Brain pericyte (primary cell): Measurements from ENCODE around the gene C10orf95.

Experiments
- DNase-seq: peaks from one replicate; pipeline ENCODE4 v3.0.0-alpha.2; 2012; ENCODE audit warnings: low read depth, low spot score

C10orf95 gene

DNA sequence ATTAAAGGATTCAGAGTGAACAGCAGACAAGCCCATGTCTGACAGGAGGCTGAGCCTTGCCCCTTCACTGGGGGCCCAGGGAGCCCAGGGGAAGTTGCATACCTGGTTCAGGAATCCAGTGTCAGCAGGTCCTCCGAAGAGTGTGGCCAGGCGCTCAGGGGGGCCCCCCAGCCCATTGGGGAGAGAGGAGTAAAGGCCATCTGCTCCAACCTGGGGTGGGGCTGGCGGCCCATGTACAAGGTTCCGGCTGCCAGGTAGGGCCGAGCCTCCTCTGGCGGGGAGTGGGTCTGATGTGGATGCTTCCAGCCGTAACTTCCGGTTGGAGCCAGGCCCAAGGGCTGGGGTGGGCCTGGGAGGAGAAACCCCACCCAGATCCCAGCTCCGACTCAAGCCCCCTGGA is 35.1 kb downstream of the C10orf95 start:
- no peak for DNase-seq

DNA sequence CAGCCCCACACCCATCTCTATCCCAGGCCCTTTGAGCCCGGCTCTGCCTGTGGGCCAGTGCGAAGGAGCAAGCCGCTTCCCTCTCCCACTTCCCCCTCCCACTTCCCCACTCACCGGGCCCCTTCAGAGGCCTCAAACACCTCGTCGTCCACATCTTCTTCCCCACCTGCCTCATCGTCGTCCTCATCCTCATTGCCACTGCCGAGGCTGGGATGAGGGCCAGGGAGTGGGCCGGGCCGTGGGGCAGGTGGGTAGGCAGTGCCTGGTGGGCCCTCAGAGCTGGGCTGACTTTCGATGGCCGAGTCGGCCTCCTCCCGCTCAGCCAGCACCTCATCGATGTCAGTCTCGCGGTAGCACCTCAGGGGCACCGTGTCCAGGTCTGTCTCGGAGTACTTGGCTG is 36.6 kb downstream of the C10orf95 start:
- DNase-seq = no peak

GRCh38 chr10:102413806-102414561 is 37.4 kb downstream of the C10orf95 start:
- DNase-seq = no peak

- no peak for DNase-seq
Measured at GRCh38 chr10:102413053-102413705, 38.2 kb downstream of the C10orf95 start.

GRCh38 chr10:102412293-102412692 is 39.0 kb downstream of the C10orf95 start:
- DNase-seq = no peak

DNA sequence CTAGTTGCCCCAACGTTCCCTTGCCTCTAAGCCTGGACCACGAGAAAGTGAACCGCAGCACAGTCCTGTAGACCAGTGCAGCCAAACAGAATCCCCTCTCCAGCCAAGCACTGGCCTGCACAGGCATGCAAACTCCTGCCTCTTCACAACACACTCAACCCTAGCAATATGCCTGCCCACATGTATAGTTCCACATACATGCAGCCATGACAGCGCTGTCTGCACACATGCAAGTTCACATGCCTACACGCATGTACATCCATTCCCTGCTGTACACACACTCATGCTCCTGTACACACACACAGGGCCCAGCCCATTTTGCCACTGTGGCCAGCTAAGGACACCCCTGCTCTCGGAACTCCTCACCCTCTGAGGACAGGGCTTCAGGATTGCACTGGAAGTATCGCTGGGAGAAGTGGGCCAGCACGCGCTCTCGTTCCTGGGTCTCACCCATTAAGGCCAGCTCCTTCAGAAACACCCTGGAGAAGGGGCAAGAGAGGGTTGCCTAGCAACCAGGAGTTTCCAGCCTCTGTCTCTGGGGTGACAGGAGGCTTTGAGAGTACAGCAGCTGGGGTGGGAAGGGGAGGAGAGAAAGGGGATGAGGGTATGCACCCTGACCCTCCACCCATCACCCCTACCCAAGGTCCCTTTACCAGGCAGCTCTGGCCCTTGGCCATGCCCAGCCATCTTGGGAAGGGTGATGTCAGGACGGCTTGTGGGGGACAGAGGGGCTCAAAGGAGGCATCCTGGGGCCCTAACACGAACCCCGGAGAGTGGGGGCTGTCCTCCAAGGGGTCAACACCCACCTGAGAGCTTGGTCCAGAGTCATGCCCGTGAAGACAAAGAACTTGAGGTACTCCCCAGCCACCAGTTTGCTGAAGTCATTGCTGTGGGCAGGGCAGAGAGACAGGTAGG is 39.7 kb downstream of the C10orf95 start:
- no peak for DNase-seq

DNA sequence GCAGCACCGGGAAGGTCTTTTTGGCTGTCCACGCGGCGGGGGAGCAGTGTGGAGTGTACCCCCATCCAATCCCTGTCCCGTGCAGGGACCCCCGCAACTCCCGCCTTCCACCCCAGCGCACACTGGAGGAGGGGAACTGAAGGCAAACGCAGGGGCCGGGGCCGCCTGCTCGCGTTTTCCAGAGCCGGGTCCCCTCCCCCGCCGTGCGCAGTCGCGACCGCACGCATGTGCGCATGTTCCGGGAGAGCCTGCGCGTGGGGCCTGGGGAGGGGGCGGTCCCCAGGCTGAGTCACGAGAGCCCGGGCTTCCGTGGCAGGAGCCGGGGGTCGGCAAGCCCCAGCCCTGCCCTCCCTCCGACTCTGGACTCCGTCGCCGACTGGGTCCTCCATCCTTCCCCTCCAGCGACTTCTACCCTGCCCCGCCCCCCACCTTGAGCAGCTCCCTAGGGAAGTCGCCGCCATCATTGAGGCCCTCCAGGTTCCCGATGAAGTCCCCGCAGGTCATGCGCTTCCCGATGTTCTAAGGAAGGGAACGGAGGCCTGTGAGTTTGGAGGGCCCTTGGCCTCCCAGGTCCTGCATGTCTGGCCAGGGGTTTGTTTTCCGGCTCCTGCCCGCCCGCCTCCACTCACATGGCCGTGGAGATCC is 40.8 kb downstream of the C10orf95 start:
- DNase-seq = no peak

DNA sequence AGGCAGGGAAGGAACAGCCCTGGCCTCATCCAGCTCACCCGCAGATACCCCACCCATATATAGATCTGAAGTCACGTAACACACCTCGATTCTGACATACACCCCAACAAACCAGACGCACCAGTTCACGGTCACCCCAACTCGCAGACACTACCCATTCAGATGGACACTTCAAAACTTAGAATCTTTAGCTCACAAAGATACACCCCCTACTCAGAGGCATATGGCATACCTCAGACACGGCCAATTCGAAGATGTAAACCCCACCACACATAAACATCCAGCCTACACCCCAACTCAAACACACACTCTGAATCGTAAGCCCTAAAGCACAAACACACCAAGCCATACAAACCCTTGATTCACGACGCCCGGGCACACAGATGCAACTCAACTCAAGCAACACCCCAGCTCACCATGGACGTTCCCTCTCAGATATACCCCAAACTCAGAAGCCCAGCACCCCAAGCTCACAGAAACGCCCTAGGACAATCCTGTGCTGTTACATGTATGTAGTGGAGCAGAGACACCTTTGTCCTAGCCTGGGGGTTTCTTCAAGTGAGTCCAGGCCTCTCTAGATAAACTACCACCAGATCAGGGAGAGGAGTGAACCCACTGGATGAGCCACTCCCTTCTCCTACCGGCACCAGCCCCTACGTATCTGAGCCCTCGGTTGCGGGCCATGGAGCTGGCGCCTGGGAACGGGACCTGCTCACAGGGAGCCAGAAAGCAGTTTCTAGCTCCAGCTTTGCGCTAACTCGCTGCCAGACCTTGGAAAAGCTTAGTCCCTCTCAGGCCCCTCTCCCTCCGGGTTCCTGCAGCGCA is 41.5 kb downstream of the C10orf95 start:
- DNase-seq = no peak

- no peak for DNase-seq
Measured at GRCh38 chr10:102408728-102409603, 42.4 kb downstream of the C10orf95 start.

DNA sequence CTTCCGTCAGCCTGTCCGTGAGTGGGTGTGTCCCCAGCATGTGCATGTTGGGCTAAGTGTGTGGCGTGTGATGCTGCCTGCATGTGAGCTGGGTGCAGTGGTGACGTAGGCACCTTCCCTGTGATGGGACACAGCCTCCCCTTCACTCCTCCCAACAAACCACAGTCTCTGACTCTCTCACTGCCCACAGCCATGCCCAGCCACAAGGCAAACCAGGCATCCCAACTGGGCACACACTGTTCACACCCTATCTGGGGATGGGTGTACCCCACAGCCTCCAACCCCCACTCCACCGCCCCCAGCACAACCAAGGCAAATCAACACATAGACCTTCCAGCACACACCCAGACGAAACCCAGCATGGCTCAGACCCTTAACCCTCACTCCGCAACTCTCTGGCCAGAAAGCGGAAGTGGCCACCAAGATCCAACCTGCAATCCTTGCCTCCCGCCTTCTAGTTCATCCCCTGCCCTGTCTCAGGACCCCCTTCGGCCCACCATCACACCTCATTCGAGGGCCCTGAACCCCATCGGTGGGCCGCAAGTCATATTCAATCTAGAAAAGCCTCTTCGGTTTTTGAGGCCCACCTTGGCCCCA is 43.1 kb downstream of the C10orf95 start:
- no peak for DNase-seq

DNA sequence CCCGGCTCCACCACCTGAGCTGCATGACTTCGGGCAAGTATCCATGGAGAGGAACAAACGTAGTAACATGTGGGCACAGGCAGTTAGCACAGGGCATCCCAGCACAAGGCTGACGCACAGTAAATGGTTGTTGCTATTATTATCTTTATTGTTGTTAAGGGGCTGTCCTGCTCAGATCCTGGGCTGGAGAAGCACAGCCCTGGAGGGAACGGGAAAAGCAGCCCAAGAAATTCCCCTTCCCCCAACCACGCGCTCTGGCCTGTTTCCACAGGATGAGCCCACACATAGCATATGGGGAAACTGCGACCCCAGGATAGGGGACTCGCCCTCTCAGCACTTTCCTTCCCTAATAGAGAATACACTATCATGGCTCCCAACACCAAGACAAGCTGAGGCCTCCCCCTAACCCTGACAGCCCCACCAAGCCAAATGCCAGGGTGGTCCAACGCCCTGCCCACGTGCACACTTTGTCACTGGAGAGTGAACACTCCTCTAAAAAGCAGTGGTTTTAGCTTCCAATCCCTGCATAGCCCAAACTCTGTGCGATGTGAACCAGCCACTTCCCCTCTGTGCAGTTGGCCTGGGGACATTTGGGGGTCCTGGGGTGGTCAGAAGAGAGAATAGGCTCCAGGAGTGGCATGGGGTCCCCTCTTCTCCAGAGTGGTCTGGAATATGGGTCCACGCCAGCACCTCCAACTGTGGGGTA is 43.8 kb downstream of the C10orf95 start:
- DNase-seq = no peak

DNA sequence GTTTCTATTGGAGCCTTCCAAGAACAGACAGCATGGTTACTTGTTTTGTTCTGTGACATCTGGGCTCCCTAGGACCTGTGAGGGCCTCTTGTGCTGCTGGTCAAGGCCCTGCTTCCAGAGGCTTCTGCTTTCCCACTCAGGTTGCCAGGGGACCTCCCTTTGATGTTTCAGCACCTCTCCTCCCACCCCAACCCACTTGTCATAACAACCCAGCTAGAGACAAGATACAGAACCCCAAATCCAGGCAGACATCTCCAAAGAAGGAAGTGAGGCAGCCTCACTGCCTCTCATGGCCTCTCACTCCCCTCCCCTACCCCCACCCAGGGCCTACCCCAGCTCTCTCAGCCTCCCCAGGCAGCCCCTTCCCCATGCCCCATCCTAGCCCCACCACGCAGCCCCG is 44.5 kb downstream of the C10orf95 start:
- no peak for DNase-seq

GRCh38 chr10:102405632-102406031 is 45.7 kb downstream of the C10orf95 start:
- DNase-seq = no peak

DNA sequence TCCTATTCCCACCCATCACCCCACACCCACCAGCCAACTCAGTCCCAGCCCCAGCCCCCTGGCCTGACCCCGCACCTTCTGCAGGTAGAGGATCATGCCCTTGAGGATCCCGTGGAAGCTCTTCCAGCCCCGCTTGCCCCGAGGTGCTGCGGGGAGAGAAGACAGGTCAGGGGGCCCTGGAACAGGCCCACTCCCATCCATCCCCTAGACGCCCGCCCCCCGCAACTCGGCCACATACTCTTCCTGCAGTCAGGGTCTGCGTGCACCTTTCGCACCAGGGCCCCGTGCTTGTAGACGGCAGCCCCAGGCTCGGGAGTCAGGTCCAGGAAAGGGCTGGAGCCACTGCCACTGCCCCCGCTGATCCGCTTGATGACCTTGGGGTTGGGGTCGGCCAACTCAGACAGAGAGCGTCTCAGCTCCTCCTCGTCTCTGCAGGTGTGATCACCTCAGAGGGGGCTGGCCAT is 46.2 kb downstream of the C10orf95 start:
- no peak for DNase-seq

- no peak for DNase-seq
Measured at GRCh38 chr10:102404361-102405107, 46.8 kb downstream of the C10orf95 start.

DNA sequence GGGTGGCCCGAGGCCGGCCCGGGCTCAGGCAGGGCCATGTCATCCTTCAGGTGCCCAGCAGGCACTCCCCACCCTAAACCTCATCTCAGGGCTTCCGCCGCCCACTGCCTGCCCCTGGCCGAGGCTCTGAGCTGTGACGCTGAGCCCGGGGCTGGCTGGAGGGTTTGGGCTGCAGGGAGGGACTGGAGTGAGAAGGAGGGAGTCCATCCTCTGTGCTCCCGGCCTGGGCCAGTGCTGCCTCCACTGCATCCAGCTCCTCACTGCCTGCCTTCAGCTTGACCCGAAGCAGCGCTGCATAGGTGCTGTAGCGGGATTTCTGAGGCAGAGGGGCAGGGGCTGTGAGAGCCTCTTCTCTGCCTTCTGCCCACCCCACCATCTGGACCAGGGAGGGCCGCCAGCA is 48.2 kb downstream of the C10orf95 start:
- no peak for DNase-seq

DNA sequence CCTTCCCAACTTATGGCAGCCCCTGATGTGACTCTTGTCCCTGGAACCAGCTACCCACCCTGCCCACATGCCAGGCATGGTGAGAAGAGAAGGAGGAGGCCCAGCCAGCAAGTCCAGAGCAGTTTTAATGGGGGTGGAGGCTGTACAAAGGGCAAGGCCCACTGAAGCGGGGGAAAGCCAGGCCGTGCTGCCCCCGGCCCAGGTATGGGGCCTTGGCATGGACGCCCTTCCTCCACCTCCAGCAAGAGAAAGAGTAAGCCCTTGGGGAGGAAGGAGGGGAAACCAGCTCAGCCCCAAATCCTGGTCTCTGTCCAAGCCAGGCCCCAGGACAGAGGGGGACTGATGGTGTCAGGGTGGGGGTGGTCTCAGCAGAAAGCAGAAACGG is 48.8 kb downstream of the C10orf95 start:
- DNase-seq = no peak
